UCSD-AML1 (cell line): ENCODE measurements around the gene OR2A14.
"Not testable (repeated sequence)": the region's sequence is repeated elsewhere in the genome, so short reads cannot be mapped to it uniquely, and the experiment has no call there.

Experiments used
- DNase-seq: peaks from one replicate; lab custom pipeline; 2025; ENCODE audit not compliant: unreplicated experiment; lab: John Stamatoyannopoulos, UW

Gene OR2A14, protein sequence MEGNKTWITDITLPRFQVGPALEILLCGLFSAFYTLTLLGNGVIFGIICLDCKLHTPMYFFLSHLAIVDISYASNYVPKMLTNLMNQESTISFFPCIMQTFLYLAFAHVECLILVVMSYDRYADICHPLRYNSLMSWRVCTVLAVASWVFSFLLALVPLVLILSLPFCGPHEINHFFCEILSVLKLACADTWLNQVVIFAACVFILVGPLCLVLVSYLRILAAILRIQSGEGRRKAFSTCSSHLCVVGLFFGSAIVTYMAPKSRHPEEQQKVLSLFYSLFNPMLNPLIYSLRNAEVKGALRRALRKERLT

DNA sequence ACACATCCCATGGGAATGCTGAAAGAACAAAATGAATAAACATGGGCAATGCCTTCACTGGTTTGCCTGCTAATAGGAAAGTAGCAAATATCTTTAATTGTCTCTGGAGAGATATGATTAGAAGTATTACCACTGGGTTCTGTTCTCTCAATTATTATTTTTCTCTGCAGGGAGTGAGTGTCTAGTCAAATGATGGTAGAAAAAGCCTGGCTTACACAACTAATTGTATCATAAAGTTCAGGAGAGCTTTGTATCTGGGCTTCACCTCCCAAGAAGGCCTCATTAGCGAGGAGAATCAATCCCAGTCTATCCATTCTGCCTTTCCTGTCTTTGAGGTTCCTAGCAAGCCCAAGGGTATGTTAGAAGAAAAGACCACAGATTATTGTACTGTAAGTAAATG is at the start of gene OR2A14:
TSS of gene OR2A14 (plus strand) at position 301 of the 400 bp plus-strand sequence. CDS start 5,937 bp downstream, outside the sequence.
- DNase-seq = no peak

DNA sequence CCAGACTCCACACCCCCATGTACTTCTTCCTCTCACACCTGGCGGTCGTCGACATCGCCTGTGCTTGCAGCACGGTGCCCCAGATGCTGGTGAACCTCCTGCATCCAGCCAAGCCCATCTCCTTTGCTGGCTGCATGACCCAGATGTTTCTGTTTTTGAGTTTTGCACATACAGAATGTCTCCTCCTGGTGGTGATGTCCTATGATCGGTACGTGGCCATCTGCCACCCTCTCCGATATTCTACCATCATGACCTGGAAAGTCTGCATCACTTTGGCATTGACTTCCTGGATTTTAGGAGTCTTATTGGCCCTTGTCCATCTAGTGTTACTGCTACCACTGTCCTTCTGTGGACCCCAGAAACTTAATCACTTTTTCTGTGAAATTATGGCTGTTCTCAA is 48.6 kb upstream of the OR2A14 start:
- no peak for DNase-seq

DNA sequence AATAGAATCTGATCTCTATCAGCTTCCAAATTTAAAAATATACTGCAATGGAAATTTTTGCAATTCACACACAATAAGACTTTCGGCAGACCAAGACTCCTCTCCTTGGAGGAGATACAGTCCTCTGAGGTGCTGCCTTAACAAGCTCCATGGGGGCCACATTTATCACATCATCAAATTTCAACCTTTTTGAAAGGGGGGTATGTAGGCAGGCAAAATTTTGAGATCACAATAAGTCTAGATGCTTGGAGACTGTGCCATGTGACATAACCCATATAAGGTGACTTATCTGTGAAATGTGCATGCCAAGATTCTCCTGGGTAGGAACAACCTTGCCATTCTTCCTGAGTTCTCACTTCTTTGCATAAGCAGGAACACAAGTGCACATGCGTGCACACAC is 37.0 kb upstream of the OR2A14 start, which contains the start of gene OR2A12:
TSS of gene OR2A12 (plus strand) at position 301 of the 400 bp plus-strand sequence. CDS start 8,830 bp downstream, outside the sequence.
- DNase-seq = no peak

DNA sequence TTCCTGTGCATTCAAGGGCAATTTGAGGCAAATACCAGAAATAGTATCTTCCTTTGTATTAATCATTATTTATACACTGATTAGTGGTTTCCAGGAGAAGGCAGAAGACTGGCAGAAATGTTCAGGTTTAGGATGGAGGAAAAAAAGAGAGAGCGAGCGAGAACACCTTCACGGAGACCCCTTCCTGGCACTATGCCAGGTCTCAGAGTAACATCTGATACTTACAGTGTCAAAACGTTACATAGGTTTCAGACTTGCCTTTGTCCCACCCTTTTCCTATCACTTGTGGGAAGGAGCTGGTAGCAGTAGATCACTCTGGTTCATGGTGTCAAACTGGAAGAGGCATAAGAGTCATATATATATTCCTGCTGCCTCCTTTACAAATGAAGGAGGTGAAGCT is 36.2 kb upstream of the OR2A14 start:
- no peak for DNase-seq

DNA sequence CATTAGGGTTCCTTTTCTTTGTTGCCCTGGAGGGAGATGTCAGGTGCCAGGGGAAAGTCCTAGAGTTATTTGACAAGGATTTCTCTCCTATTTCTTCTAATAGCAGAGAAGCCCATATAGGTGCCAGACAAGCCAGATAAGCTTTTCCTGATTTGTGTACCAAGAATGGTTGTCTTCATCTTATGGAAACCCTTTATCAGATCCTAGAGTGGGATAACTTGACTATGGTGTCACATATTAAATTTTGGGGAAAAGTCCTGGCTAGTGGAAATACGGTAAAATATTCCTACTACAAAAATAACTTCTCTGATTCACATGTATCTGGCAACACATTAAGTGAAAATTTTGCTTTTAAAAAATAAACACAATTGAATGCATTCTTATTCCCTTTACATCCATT is 35.7 kb upstream of the OR2A14 start:
- DNase-seq = no peak

DNA sequence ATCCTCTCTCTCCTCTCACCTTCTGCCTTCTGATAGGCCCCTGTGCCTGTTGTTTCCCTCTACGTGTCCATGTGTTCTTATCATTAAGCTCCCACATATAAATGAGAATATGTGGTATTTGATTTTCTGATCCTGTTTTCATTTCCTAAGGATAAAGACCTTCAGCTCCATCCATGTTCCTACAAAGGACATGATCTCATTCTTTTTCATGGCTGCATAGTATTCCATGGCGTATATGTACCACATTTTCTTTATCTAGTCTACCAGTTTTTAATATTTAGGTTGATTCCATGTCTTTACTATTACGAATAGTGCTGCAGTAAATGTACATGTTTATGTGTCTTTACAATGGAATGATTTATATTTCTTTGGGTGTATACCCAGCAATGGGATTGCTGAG is 32.3 kb upstream of the OR2A14 start:
- no peak for DNase-seq

DNA sequence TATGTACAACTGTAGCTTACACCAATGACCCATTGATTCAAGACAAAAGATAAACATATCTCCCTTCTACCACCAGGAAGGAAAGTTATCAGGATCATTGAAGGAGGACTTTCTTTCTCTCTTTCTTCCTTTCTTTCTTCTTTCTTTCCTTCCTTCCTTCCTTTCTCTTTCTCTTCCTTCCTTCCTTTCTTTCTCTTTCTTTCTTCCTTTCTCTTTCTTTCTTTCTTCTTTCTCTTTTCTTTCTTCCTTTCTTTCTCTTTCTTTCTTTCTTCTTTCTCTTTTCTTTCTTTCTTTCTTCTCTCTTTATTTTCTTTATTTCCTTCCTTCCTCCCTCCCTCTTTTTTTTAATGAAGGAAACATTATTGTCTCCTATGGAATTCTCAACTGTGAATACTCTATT is 24.2 kb upstream of the OR2A14 start:
- no peak for DNase-seq

DNA sequence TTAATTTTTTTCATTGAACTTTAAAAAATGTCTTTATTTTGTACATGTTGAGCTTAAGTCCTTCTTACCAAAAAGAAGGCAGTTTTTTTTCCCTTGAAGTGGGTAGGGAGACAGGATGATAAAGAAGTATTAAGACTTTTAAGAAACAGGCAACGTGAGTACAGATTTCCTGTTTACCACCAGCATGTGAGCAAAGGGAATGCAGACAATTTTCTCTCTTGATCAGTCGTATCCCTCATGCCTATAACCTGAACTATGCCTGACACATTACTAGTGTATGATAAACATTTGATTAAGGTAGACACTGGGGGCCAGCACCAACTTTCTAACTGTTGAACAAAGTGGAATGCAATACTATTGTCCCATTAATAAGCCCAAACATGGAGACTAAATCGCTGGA is 22.4 kb upstream of the OR2A14 start:
- no peak for DNase-seq

DNA sequence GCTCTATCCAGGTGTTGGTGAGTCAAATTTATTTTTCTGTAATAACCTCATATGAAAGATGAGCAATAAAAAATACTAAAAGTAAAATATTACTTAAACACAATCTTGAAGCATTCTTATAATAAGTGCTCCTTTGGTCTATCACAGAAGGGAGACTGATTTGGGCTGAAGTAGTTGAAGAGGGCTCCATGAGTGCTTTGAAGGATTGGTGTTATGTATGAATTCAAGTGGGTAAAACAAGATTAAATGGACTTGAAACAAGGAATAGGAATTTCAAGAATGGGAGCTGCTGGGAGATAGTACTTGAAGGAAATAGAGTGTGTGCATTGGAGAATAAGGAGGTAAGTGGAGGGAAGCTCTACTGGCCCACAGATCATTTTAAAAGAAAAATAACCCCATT is 20.9 kb upstream of the OR2A14 start:
- no peak for DNase-seq

DNA sequence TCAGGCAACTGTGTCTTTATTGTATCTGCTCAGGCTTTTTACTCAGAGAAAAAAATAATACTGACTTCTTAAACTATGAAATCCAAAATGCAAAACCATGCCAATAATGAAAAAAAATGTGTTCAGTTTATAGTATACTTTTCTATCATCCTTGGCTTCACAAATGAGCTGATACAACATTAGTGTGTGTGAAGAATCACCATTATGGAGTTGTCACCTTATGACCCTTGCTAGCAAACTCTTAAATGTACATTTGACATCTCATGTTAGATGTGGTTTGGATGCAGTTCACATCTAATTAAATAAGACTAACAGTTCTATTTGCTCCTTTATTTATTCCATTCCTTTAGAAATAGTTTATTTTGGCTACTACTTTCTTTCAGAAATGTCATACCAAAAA is 17.8 kb upstream of the OR2A14 start:
- no peak for DNase-seq

DNA sequence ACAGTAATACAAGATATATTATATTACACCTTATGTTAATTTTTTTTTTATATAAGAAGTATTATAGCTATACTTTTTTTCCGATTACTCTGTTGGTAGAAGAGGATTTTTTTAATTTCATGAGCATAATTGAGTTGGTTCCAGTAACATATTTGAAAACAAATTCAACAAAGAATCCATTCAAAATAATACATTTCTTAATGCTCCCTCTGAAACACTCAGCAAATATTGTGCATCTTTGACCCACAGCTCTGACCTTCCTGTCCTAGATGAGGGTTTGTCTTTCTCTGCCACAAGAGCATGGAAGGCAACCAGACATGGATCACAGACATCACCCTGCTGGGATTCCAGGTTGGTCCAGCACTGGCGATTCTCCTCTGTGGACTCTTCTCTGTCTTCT is 13.7 kb upstream of the OR2A14 start, which contains the start of gene OR2A2:
TSS of gene OR2A2 (plus strand) at position 301 of the 400 bp plus-strand sequence. CDS start at position 301, 0 bp downstream.
- DNase-seq = no peak

DNA sequence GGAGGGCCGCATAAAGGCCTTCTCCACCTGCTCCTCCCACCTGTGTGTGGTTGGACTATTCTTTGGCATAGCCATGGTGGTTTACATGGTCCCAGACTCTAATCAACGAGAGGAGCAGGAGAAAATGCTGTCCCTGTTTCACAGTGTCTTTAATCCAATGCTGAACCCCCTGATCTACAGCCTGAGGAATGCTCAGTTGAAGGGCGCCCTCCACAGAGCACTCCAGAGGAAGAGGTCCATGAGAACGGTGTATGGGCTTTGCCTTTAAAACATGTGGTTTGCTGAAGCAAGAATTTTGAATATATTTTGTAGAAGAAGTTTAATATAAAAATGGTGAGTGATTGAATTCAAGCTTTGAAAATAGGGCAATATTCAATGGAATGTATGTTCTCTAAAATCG is 12.7 kb upstream of the OR2A14 start:
- no peak for DNase-seq

DNA sequence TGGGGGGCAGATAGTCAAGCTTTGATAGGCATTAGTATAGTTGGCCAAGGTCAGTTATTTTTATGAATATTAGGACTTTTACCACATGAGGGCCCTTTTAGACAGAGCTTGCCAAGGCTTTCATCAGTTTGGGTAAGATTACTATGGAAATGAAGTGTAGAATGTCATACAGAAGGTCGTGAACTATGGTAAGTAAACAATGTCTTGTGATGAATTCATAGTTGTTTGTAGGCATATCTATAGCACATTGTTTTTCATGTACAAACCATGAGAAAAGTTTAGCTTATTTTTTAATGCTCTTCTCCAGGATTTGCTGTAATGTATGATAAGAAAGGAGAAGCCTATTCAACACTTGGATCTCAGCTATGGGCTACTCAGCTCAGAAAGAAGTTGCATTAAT is 9.3 kb upstream of the OR2A14 start:
- no peak for DNase-seq

DNA sequence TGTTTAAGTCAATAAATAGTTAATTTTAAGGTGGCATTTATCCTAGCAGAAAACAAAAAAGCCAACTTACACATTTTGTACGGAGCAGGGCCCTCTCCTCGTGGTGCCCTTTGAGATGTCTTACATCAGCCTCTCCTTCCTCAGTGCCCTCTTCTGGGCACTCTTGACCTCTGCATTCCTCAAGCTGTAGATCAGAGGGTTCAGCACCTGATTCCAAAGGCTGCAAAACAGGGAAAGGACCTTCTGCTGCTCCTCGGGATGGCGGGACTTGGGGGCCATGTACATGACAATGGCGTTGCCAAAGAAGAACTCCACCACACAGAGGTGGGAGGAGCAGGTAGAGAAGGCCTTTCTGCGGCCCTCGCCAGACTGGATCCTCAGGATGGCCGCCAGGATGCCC is 4.6 kb upstream of the OR2A14 start:
- DNase-seq = no peak

DNA sequence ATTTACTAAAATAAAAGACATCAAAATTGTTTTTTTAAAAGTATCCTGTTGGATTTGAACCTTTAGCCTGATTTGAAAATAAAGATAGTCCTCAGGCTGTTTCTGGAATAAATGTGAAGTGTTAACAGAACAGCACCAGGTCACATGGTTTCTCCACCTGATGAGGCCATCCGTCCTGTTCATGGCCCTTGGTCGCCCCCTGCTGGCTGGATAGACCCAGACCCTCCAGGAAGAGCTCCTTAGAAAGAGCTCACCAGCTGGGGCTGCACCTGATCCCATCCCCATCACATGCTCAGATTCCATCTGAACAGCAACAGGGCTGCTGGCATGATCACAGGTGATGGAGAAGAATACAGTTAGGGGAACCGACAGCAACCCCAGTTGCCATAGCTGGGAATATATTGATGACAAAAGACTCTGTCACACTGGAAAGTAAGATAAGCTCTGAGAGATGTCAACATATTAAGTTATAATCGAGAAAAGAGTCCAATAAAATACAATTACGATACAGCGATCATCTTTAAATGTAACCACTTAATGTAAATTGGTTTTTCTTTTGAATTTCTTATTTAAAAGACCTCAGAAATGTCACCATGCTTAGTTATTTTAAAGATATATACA is 4.8 kb downstream of the OR2A14 start:
- DNase-seq = peak; percentile 55

DNA sequence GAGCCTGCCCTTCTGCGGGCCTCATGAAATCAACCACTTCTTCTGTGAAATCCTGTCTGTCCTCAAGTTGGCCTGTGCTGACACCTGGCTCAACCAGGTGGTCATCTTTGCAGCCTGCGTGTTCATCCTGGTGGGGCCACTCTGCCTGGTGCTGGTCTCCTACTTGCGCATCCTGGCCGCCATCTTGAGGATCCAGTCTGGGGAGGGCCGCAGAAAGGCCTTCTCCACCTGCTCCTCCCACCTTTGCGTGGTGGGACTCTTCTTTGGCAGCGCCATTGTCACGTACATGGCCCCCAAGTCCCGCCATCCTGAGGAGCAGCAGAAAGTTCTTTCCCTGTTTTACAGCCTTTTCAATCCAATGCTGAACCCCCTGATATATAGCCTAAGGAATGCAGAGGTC is 6.6 kb downstream of the OR2A14 start:
- not testable (repeated sequence) for DNase-seq

DNA sequence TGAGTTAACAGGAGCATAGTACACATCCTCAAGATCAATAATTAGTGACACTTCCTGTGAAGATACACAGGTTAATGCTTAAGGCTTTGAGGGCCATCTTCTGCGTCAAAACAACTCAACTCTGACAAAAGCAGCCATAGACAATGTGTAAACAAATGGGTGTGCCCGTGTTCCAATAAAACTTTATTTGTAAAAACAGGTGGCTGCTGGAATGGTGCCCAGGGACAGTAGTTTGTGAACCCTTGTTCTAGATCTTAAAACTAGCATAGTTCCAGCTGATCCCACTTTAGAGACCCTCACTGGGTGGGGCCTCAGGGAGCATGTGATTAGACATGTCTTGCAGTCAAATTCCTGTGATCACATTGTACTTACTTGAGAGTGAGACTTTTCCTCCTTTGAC is 7.8 kb downstream of the OR2A14 start:
- no peak for DNase-seq

DNA sequence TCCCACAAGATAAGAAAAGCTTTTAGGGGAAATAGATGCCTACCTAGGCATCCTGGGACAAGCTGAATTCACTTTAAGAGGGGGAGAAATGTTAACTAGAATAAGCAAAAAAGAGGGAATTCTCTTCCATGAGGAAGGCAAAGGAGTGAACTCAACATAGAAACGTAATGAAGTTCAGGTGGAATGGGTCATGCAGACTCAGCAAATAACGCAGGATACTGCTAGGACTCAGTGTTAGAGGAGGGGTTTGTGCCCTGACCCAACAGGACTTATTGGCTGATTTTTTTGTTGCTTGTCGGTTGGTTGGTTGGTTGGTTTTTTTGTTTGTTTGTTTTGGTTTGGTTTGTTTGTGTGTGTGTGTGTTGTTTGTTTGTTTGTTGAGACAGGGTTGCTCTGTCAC is 9.3 kb downstream of the OR2A14 start:
- no peak for DNase-seq

DNA sequence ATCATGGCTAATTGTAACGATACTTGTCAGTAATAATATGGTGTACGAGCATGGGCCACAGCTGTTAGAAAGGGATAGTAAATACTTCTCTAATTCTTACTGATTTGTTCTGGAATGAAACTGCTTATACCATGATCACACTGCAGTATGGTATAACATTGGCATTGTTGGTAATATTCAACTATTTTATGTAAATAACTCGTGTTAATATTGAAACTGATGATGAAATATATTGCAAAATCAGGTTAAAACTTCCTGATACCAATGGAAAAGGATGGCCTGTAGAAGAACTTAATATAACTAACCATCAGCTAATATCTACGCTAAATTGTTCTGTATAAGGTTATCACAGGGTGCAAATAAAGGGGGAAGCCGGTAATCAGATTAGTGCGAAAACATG is 10.3 kb downstream of the OR2A14 start:
- DNase-seq = no peak

DNA sequence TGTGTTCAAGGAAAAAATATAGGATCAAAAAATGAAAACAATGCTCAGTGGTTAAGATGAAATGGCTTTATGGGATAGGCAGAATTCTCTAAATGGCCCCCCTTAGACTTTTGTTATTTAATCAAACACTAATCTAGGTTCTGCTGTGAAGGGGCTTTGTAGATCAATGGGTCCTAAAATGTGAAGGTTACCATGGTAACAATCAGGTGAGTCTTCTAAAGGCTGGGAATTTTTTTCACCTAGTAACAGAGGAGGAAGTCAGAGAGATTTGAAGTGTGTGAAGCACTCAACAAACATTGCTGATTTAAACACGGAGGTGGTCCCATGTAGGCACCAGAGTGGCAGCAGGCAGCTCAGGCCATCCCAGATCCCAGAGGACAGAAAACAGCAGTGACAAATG is 11.1 kb downstream of the OR2A14 start:
- DNase-seq = no peak

DNA sequence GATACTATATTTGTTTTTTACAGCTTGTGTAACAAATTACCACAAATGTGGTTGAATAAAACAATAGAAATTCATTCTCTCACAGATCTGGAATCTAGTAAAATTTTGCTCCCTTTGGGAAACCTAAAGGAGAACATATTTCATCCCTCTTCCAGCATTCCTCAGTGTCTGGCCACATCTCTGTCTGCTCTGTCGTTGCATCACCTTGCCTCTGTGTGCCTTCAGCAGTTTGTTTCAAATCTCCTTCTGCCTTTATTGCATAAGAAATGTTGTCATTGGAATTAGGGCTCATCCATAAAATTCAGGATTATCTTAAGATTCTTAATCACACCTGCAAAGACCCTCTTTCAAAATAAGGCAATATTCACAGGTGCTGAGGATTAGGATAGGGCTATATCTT is 14.5 kb downstream of the OR2A14 start:
- no peak for DNase-seq

DNA sequence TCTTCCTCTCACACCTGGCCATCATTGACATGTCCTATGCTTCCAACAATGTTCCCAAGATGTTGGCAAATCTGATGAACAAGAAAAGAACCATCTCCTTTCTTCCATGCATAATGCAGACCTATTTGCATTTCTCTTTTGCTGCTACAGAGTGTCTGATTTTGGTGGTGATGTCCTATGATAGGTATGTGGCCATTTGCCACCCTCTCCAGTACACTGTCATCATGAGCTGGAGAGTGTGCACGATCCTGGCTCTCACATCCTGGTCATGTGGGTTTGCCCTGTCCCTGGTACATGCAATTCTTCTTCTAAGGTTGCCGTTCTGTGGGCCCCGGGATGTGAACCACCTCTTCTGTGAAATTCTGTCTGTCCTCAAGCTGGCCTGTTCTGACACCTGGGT is 19.2 kb downstream of the OR2A14 start:
- no peak for DNase-seq

DNA sequence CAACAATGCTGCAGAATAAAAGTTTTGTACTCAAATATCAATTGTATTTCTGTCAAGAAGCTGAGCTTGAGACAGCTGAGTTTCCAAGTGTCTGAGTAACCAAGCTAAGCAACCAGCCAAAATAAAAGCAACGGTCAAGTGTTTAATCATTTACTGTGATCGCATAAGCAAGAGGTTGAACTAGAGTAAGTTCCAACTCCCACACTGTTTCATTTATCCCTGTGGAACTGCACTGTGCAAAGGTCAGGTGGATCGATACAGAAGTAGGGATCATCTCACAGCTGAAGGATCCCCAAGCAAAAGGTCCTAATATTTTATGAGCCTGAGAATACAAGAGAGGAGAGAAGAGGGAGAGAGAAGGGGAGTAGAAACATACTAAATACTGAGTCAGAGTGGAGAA is 21.4 kb downstream of the OR2A14 start:
- no peak for DNase-seq
